Left cardiac atrium (tissue), 4 donors: ENCODE data around the gene RUFY3. TPM values are rescaled to one million over a fixed set of nuclear protein-coding genes. Genes with fewer than 3 reads are reported as not detected.
"Not testable (repeated sequence)": the region's sequence is repeated elsewhere in the genome, so short reads cannot be mapped to it uniquely, and the experiment has no call there.

Source experiments
- ATAC-seq, 2 donors: fragments of 200-7000 bp; cut with Tn5 transposase; one replicate each; pipeline ENCODE4 v1.9.1; 2020; ENCODE audit warnings: mild to moderate bottlenecking in 2 of 2, moderate library complexity in 2 of 2
- DNase-seq: peaks from one replicate; pipeline ENCODE4 v3.0.0-alpha.2; 2020
- intact Hi-C, 2 donors: fragments of 100-400 bp; cut with DNase I; formaldehyde crosslinking; loops; one replicate each; pipeline versions ENCODE4 v1.14.1 to v1.15.1; 2022 to 2023
- total RNA-seq, 2 donors: library from RNA; stranded (reverse); fragmentation: NEBNext Ultra II Directional; extraction: Animal tissue kit (Norgen Biotek cat#: 25700); gene quantifications; one replicate each; pipeline ENCODE4 v1.2.1, GENCODE V29; 2021
- donor health status: DM: no; HTN: yes; CAD: no.
- donor health status: DM: no; HTN: yes; CAD: no; lungs with severe emphysema.
- donor health status: DM: yes; HTN: yes; CAD: no.
- donor health status: Dilated cardiomyopathy.

The RUFY3 gene
- total RNA-seq, 2 donors from 2014 or later, result 23.5 to 27.7 TPM

GRCh38 chr4:70829492-70829891 lies 107.7 kb downstream of the RUFY3 start:
- no peak for DNase-seq
- intact Hi-C loops, result no loop called here
- peak in 1 of 2 donors; percentile 41 for ATAC-seq

GRCh38 chr4:70830054-70830453 lies 108.3 kb downstream of the RUFY3 start:
- no peak for ATAC-seq
- intact Hi-C loops, result loop anchor here in 1 of 2 donors (10.0 kb wide), 1 partner anchor 165 kb away; the partner anchor contains the start of gene DCK
- DNase-seq, result no peak

GRCh38 chr4:70831293-70831692 lies 109.5 kb downstream of the RUFY3 start:
- intact Hi-C loops, result loop anchor here in 1 of 2 donors (10.0 kb wide), 1 partner anchor 164 kb away; the partner anchor contains the start of gene DCK
- no peak for ATAC-seq
- DNase-seq, result no peak

GRCh38 chr4:70833675-70834074 lies 111.9 kb downstream of the RUFY3 start:
- no peak for DNase-seq
- no peak for ATAC-seq
- intact Hi-C loops, result loop anchor here in 1 of 2 donors (10.0 kb wide), 1 partner anchor 161 kb away; the partner anchor contains the start of gene DCK

GRCh38 chr4:70836081-70836480 lies 114.3 kb downstream of the RUFY3 start:
- intact Hi-C loops, result loop anchor here in 1 of 2 donors (5.0 to 10.0 kb wide), 2 partner anchors 149 to 159 kb away; partner anchors contain the start of genes DCK and UTP3
- DNase-seq (no peak), ATAC-seq (no peak)

GRCh38 chr4:70838204-70838603 lies 116.4 kb downstream of the RUFY3 start:
- no peak for ATAC-seq

GRCh38 chr4:70838666-70839588 lies 117.2 kb downstream of the RUFY3 start:
- intact Hi-C loops, result loop anchor here in 1 of 2 donors (2.0 to 10.0 kb wide), 3 partner anchors 64 to 156 kb away; partner anchors contain the start of genes DCK, MOB1B and UTP3
- ATAC-seq (peak; percentile 79 to 83), DNase-seq (peak; percentile 78)

More at GRCh38 chr4:70838204-70838603, 116.4 kb downstream of the RUFY3 start:
- no peak for DNase-seq
- intact Hi-C loops, result loop anchor here in 1 of 2 donors (2.0 to 10.0 kb wide), 3 partner anchors 65 to 157 kb away; partner anchors contain the start of genes DCK, MOB1B and UTP3

GRCh38 chr4:70839589-70840093 lies 117.9 kb downstream of the RUFY3 start, which contains the start of gene GRSF1:
TSS of gene GRSF1 (minus strand) at chr4:70839890. CDS start at chr4:70839827, 63 bp downstream.
- intact Hi-C loops, result loop anchor here in 1 of 2 donors (2.0 to 10.0 kb wide), 3 partner anchors 63 to 155 kb away; partner anchors contain the start of genes DCK, MOB1B and UTP3
- ATAC-seq, result peak; percentile 97 to 98

GRCh38 chr4:70840137-70840536 lies 118.4 kb downstream of the RUFY3 start:
- DNase-seq (peak; percentile 62), ATAC-seq (peak in 1 of 2 donors; percentile 1)
- intact Hi-C loops, result not testable (repeated sequence)

More at GRCh38 chr4:70839589-70840093, 117.9 kb downstream of the RUFY3 start, which contains the start of gene GRSF1:
- peak; percentile 96 for DNase-seq

- DNase-seq, intact Hi-C loops, ATAC-seq: not testable (repeated sequence)
Observed at GRCh38 chr4:70840631-70841030, 118.9 kb downstream of the RUFY3 start.

GRCh38 chr4:70841211-70841610 lies 119.4 kb downstream of the RUFY3 start:
- ATAC-seq, result no peak
- intact Hi-C loops, result no loop called here
- DNase-seq, result no peak

- ATAC-seq, result no peak
- no peak for DNase-seq
- intact Hi-C loops, result no loop called here
Observed at GRCh38 chr4:70841951-70842350, 120.2 kb downstream of the RUFY3 start.

GRCh38 chr4:70842761-70843435 lies 121.1 kb downstream of the RUFY3 start:
- DNase-seq (no peak), ATAC-seq (no peak)
- intact Hi-C loops, result no loop called here

GRCh38 chr4:70844180-70844579 lies 122.4 kb downstream of the RUFY3 start:
- DNase-seq (no peak), ATAC-seq (no peak)
- intact Hi-C loops, result no loop called here

- intact Hi-C loops, result no loop called here
Observed at GRCh38 chr4:70849291-70849690, 127.5 kb downstream of the RUFY3 start.

GRCh38 chr4:70855464-70855863 lies 133.7 kb downstream of the RUFY3 start:
- intact Hi-C loops, result no loop called here
- DNase-seq (no peak), ATAC-seq (no peak)

More at GRCh38 chr4:70849291-70849690, 127.5 kb downstream of the RUFY3 start:
- DNase-seq (no peak), ATAC-seq (no peak)
